ENCODE measurements around the gene FAM9C. TPM values are rescaled to one million over a fixed set of nuclear protein-coding genes. Genes with fewer than 3 reads are reported as not detected.

The FAM9C gene
- total and polyA plus RNA-seq, 9 of the 15 experiments (the other 6 are each of a cell fraction or from before 2014, with no cell fraction given), result not detected

GRCh38 chrX:13024986-13025385, 19.4 kb downstream of the FAM9C start:
- in situ Hi-C loops (cut with MboI) (no loop called here), intact Hi-C loops (cut with micrococcal nuclease) (no loop called here)
- no peak overlapping the region for H3K9ac ChIP-seq (ENCODE audit: insufficient read depth in 1 of 2, low read depth in 2 of 2, low read length in 2 of 2)
- no peak overlapping the region for H3K27ac ChIP-seq (ENCODE audit: extremely low read depth, low read depth, low read length)
- no peaks in the 10 kb centered on the region for H4K20me1 ChIP-seq (replicated peaks; ENCODE audit: control insufficient read depth, insufficient read depth, low read length)
- no peaks in the 10 kb centered on the region for H3K79me2 ChIP-seq (ENCODE audit: control insufficient read depth, insufficient read depth, low read length)
- no peaks in the 10 kb centered on the region for H3K36me3 ChIP-seq (ENCODE audit: control insufficient read depth, insufficient read depth, low read length)
- H3K4me1 ChIP-seq (replicated peaks in 1 of 2; ENCODE audit: control insufficient read depth in 2 of 2, insufficient read depth in 2 of 2, low read length in 2 of 2), result peaks cover 0 to 9% of the 10 kb centered on the region in 2 experiments; a peak in 4 of 5 replicates
- H3K27me3 ChIP-seq (ENCODE audit: control insufficient read depth in 2 of 2, insufficient read depth in 2 of 2, low read length in 2 of 2), result no peaks in the 10 kb centered on the region
- no peaks in the 10 kb centered on the region for H3K9me1 ChIP-seq (ENCODE audit: control insufficient read depth, insufficient read depth, low read length)
- FAIRE-seq, result no peak
- 51% methylated on average over 3 of the region's 3 CpGs for WGBS (ENCODE audit: insufficient coverage, low coverage, missing lambda C conversion rate)
- TF ChIP-seq, protein P1, sequence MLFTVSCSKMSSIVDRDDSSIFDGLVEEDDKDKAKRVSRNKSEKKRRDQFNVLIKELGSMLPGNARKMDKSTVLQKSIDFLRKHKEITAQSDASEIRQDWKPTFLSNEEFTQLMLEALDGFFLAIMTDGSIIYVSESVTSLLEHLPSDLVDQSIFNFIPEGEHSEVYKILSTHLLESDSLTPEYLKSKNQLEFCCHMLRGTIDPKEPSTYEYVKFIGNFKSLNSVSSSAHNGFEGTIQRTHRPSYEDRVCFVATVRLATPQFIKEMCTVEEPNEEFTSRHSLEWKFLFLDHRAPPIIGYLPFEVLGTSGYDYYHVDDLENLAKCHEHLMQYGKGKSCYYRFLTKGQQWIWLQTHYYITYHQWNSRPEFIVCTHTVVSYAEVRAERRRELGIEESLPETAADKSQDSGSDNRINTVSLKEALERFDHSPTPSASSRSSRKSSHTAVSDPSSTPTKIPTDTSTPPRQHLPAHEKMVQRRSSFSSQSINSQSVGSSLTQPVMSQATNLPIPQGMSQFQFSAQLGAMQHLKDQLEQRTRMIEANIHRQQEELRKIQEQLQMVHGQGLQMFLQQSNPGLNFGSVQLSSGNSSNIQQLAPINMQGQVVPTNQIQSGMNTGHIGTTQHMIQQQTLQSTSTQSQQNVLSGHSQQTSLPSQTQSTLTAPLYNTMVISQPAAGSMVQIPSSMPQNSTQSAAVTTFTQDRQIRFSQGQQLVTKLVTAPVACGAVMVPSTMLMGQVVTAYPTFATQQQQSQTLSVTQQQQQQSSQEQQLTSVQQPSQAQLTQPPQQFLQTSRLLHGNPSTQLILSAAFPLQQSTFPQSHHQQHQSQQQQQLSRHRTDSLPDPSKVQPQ (CRISPR knock-in tag; IDR thresholded peaks at IDR 0.05; ENCODE audit: borderline replicate concordance), result no peak
- TF ChIP-seq STAT5B (CRISPR knock-in tag; IDR thresholded peaks at IDR 0.05), result no peak
- peak overlapping the region; percentile 19 for H2AFZ ChIP-seq (ENCODE audit: low read depth, low read length)
- ChIA-PET POLR2A (interaction anchor here (0.9 kb wide), 1 partner anchor 36 kb away, joined by 3 read pairs; no protein-coding TSS in a partner anchor), CTCF (ENCODE audit: low intra/inter-chr PET ratio) (no interaction called here)
- DNase-seq (ENCODE audit: extremely low read depth in 1 of 4, low spot score in 3 of 4), result no peak
- H3K4me2 ChIP-seq (ENCODE audit: insufficient read depth, low read length), result no peak overlapping the region
- ATAC-seq, result no peak
- no peaks in the 10 kb centered on the region for H3K9me3 ChIP-seq (replicated peaks; ENCODE audit: control insufficient read depth, insufficient read depth, low read depth, low read length)
- no peak overlapping the region for H3K4me3 ChIP-seq
- BruUV-seq (replicated peaks), result no TSS peak

DNA sequence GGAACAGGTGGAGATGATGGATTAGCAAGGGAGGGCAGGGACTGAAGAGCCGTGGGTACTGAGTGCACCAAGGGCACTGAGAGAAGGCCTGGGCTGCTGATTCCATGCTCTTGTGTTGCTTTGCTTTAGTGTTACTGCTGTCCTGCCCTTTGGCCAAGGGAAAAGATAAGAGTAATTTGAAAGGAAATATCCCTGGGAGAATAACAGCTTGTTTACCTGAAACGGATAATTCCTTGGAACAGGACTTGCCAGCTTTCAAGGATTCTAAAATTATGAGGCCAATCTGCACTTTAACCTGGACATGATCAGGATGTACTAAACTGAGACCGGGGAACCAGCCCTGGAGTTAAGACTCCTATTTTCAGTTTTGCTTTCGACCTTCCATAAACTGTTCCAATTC, 20.4 kb downstream of the FAM9C start:
- ChIA-PET CTCF (ENCODE audit: low intra/inter-chr PET ratio) (no interaction called here), POLR2A (no interaction called here)
- H3K27ac ChIP-seq (ENCODE audit: extremely low read depth, low read depth, low read length), result no peak overlapping the region
- TF ChIP-seq ZNF384 (IDR thresholded peaks at IDR 0.05; ENCODE audit: low read depth, low read length) (no peak), KLF1 (tag; IDR thresholded peaks at IDR 0.05) (no peak), TCF7L2 (IDR thresholded peaks at IDR 0.05; ENCODE audit: low read depth, low read length) (no peak), MAZ (CRISPR knock-in tag; conservative IDR thresholded peaks at IDR 0.05 in 1 of 2, IDR thresholded peaks at IDR 0.05 in 1 of 2) (no peak), SRSF9 (IDR thresholded peaks at IDR 0.05; ENCODE audit: borderline replicate concordance, low read depth, low read length) (no peak), HMGN3 (IDR thresholded peaks at IDR 0.05; ENCODE audit: borderline replicate concordance, extremely low read depth, insufficient read length, low read depth, low read length) (no peak), FOXK1 (CRISPR knock-in tag; IDR thresholded peaks at IDR 0.05; ENCODE audit: borderline replicate concordance) (no peak), MTA2 (IDR thresholded peaks at IDR 0.05; ENCODE audit: low read depth) (no peak)
- TF ChIP-seq, protein P2, sequence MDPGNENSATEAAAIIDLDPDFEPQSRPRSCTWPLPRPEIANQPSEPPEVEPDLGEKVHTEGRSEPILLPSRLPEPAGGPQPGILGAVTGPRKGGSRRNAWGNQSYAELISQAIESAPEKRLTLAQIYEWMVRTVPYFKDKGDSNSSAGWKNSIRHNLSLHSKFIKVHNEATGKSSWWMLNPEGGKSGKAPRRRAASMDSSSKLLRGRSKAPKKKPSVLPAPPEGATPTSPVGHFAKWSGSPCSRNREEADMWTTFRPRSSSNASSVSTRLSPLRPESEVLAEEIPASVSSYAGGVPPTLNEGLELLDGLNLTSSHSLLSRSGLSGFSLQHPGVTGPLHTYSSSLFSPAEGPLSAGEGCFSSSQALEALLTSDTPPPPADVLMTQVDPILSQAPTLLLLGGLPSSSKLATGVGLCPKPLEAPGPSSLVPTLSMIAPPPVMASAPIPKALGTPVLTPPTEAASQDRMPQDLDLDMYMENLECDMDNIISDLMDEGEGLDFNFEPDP (CRISPR knock-in tag; IDR thresholded peaks at IDR 0.05), result no peak

More for the DNA sequence above, 20.4 kb downstream of the FAM9C start:
- no peaks in the 10 kb centered on the region for H3K9me1 ChIP-seq (ENCODE audit: control insufficient read depth, insufficient read depth, low read length)
- no peak overlapping the region for H3K9ac ChIP-seq (ENCODE audit: insufficient read depth in 1 of 2, low read depth in 2 of 2, low read length in 2 of 2)
- no peak overlapping the region for H3K4me2 ChIP-seq (ENCODE audit: insufficient read depth, low read length)
- peaks cover 0 to 2% of the 10 kb centered on the region in 2 experiments; a peak in 3 of 5 replicates for H3K4me1 ChIP-seq (replicated peaks in 1 of 2; ENCODE audit: control insufficient read depth in 2 of 2, insufficient read depth in 2 of 2, low read length in 2 of 2)
- no peak overlapping the region for H3K4me3 ChIP-seq
- H4K20me1 ChIP-seq (replicated peaks; ENCODE audit: control insufficient read depth, insufficient read depth, low read length), result no peaks in the 10 kb centered on the region
- BruUV-seq (replicated peaks), result no TSS peak
- H3K27me3 ChIP-seq (ENCODE audit: control insufficient read depth in 2 of 2, insufficient read depth in 2 of 2, low read length in 2 of 2), result no peaks in the 10 kb centered on the region
- intact Hi-C loops (cut with micrococcal nuclease) (no loop called here), in situ Hi-C loops (cut with MboI) (no loop called here)
- H3K79me2 ChIP-seq (ENCODE audit: control insufficient read depth, insufficient read depth, low read length), result no peaks in the 10 kb centered on the region
- no peak for FAIRE-seq
- H2AFZ ChIP-seq (ENCODE audit: low read depth, low read length), result no peak overlapping the region
- 54% methylated on average over 4 of the region's 4 CpGs for WGBS (ENCODE audit: insufficient coverage, low coverage, missing lambda C conversion rate)
- no peaks in the 10 kb centered on the region for H3K9me3 ChIP-seq (replicated peaks; ENCODE audit: control insufficient read depth, insufficient read depth, low read depth, low read length)
- ATAC-seq, result no peak
- DNase-seq (ENCODE audit: extremely low read depth in 1 of 4, low spot score in 3 of 4), result no peak
- H3K36me3 ChIP-seq (ENCODE audit: control insufficient read depth, insufficient read depth, low read length), result no peaks in the 10 kb centered on the region
